GM21390 (cell line): ENCODE data around the gene ST3GAL4.
"Not testable (repeated sequence)": the region's sequence is repeated elsewhere in the genome, so short reads cannot be mapped to it uniquely, and the experiment has no call there.

Source experiments
- ATAC-seq: cut with Tn5 transposase; IDR thresholded peaks from one replicate; pipeline ENCODE4 v1.9.1; 2021; ENCODE audit not compliant: unreplicated experiment

Gene ST3GAL4

DNA sequence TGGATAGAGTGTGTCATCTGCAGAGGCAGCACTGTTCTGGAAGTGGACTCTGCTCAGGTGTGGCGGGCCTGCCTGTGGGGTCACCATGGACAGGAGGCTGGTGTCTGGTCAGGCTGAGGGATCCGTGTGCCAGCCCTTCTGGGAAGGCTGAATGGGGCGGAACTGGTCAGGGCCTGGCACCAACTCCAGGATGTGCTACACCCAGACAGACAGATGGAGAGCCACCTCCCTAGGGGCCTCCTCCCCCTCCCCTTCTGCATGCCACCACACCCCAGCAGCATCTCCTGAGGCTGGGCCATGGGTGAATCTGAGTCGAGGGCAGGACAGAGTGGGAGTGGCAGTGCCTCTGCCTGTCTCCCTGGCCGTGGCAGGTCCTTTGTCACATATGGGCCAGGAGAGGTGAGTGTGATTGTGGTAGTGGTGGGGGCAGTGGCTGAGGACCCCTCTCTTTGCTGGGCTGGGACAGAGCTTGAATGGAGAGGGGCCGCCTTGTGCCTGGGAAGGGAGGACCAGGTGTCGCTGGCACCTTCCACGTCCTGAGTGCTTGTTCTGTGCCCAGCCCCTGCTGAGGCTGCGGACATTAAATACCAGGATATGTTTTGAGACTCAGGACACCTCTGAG is 29.1 kb downstream of the ST3GAL4 start:
- no peak for ATAC-seq

GRCh38 chr11:126385991-126386728 is 30.7 kb downstream of the ST3GAL4 start:
- ATAC-seq: no peak

DNA sequence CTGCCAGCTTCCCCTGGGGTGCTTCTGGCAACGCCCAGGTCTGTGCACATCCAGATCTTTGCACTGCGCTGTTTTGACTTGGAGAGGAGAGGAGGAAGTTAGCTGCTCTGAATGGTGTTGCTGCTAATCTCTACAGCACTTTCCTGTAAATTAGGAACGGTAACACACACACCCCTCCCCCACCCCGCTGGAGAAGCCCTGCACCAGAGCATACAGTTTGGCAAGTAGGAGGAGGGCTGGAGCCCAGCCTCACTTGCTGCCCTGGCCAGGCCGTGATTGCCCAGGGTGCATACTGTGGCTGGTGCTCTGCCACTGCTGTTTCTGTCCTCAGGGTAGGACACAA is 31.2 kb downstream of the ST3GAL4 start:
- ATAC-seq: not testable (repeated sequence)

DNA sequence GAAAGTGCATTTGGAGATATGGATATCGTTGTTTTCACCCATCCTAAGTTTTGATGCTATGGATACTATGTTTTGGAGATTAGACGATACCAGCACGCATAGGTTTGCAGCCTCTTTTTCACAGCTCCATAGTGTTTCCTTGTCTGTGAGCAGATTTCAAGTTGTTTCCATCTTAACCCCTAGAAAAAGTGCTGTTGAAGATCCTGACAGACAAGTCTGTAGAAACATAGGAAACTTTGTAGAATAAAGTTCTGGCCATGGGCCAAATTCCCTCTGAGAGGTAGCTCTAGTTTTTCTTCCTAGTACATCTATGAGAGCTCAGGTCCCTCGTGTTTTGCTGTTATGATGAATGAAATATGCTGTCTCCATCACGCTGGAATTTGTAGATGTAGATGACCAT is 32.4 kb downstream of the ST3GAL4 start:
- no peak for ATAC-seq

DNA sequence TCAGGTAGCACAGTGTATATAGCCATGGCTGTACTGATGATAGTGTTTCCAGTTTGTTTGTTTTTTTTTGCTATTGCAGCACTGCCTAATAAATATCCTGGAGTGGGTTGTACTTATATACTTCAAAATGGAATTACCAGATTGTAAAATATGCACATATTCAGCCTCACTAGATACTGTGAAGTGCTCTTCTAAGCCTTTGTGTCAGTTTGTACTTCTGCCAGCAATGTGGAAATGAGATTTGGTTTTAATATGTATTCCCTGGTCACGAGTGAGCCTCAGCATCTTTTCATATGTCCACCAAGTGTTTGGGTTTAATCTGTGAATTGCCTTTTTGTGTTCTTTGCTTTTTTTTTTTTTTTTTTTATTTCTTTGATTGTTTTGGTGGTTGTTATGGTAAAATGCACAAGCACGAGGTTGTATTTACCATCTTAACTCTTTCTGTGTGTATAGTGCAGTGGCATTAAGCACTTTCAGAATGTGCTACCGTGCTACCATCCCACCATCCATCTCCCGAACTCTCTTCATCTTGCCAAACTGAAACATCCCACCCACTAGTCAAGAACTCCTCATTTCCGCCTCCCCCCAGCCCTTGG is 34.9 kb downstream of the ST3GAL4 start:
- ATAC-seq: no peak

GRCh38 chr11:126391286-126391954 is 35.9 kb downstream of the ST3GAL4 start:
- no peak for ATAC-seq

DNA sequence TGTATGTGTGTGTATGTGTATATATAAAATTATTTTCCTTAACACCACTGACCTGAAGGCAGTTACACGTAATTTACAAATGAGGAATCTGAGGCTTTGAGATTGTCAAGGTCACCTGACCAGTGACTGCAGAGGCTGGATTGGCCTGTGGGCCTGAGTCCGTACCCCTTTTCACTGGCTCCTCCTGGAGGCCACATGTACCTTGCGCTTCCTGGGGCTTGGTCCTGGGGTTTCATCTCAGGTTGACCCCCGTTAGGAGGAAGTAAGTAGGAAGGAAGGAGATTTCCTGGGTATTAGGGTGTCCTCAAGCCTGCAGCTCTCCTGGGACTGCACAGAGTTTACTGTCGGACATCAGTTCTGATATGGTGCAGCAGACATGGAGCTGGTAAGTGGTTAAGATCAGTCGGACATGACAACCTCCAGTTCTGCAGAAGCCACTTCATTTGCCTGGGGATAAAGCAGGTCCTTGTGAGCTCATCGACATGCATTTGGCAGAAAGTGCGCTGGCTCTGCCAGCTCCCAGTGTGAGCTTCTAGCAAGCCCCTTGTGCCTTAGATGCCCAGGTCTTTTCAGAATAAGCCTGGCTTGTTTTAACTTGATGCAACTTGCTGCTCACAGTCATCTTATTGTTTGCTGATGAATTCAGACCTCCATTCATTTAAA is 36.6 kb downstream of the ST3GAL4 start:
- peak; percentile 75 for ATAC-seq

GRCh38 chr11:126392633-126393013 is 37.1 kb downstream of the ST3GAL4 start:
- ATAC-seq: peak; percentile 10

GRCh38 chr11:126393143-126393542 is 37.7 kb downstream of the ST3GAL4 start:
- no peak for ATAC-seq

DNA sequence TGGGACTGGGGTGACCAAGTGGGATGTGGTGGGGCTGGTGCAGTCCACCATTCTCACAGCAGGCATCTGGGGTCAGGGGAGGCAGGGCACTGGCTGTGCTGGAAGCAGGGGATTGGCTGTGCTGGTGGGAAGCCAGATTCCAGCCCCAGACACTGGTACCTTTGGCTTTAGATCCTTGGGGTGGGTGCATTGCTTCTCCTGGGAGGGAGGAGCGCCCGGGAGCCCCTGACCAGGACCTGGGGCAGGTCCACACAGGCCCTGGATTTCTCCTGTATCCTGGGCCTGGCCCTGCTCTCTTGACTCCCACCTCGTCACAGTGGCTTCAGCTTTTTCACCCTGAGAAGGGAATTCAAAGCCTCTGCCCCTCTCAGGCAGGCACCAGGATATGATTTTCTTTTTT is 38.5 kb downstream of the ST3GAL4 start:
- no peak for ATAC-seq

DNA sequence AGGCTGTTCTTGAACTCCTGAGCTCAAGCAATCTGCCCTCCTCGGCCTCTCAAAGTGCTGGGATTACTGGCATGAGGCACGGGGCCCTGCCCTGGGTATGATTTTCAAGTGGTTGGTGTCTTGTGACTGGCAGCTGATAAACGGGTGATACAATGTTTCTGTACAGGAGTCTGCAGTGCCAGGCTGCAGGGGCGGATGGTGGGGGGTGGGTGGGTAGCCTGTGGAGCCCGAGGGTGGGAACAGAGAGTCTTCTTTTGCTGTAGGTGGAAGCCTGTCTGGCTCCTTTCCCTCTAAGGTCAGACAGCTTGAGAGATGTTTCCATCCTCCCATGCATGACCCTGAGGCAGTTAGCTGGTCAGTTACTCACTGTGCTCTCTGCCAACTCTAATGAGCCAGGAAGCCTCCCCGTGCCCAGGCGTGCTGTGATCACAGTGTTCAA is 39.2 kb downstream of the ST3GAL4 start:
- ATAC-seq: not testable (repeated sequence)

DNA sequence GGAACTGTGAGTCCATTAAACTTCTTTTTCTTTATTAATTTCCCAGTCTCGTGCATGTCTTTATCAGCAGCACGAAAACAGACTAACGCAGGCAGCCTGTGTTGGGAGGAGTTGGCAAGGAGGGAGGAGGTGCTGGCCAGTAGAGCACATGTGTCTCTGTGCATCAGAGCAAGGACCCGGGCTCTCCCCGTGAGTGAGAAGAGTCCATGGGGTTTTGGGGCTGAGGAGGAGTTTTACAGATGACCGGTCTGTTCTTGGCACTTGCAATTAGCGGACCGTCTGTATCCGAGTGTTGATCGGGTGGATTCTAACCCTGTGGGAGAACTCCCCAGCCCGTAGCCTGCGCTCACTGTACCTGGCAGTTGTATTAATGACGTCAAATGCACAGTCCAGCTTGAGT is 40.3 kb downstream of the ST3GAL4 start:
- ATAC-seq: not testable (repeated sequence)

GRCh38 chr11:126396266-126396665 is 40.8 kb downstream of the ST3GAL4 start:
- ATAC-seq: not testable (repeated sequence)

GRCh38 chr11:126396965-126397364 is 41.5 kb downstream of the ST3GAL4 start:
- ATAC-seq: no peak

DNA sequence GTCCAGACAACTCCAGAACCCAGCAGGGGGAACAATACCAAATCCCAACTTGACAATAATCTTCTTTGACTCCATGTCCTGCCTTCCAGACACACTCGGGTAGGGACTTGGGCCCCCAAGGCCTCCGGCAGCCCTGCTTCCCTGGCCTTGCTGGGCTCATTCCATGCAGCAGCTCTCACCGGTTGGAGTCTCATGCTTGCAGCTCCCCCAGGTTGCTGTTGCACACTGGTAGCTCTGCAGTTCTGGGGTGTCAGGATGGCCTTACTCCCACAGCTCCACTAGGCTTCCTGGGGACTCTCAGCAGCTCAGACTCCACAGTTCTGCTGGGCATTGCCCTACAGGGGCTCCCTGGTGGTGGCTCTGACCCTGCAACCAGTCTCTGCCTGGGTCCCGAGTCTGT is 42.8 kb downstream of the ST3GAL4 start:
- ATAC-seq: no peak

DNA sequence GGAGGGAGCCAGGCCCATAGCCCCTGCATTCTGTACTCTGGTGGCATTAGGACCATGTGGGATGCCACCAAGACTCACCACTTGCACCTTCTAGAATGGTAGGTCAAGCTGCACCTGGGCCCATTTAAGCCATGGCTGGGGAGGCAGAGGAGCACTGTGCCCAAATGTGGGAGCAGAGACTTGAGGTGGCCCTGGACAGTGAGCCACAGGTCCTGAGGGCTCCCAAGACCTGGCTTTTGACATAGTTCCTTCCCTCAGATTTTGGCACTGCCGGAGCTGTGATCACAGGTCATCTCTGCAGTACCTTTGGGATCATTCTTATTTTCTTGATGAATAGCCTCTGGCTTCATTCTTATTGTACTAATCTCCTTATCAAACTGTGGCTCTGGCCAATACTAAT is 43.2 kb downstream of the ST3GAL4 start:
- ATAC-seq: no peak

DNA sequence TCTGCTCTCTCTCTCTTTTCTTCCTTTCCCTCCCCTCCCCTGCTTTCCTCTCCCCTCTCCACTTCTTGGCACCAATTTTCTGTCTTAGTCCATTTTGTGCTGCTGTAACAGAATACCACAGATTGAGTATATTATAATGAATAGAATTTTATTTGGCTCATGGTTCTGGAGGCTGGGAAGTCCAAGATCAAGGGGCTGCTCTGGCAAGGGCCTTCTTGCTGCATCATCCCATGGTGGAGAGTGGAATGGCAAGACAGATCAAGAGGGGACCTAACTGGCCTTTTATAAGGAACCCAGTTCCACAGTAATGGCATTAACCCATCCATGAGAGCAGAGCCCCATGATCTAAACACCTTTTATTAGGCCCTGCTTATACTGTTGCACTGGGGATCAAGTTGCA is 44.5 kb downstream of the ST3GAL4 start:
- no peak for ATAC-seq

- no peak for ATAC-seq
These were observed 45.0 kb downstream of the ST3GAL4 start for GRCh38 chr11:126400479-126400878.

- no peak for ATAC-seq
These were observed 47.6 kb downstream of the ST3GAL4 start for GRCh38 chr11:126403022-126403581.

GRCh38 chr11:126403658-126404057 is 48.2 kb downstream of the ST3GAL4 start:
- peak; percentile 100 for ATAC-seq

DNA sequence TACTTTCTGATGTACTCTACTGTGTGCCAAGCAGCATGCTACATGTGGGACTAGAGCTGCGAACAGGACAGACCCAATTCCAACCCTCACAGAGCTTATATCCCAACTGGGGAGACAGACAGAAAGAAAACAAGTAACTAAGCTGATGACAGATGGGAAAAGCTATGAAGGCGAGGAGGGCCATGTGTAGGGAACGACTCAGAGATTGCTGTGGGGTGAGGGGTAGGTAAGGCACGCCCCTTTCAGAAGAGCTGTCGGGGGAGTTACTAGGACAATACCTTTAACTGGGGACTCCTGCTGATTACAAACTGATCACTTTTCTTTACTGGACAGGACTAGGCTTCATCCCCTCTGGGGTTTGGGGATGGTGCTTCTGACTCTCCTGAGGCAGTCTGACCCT is 48.9 kb downstream of the ST3GAL4 start:
- ATAC-seq: no peak
